Glutamatergic neuron (in vitro differentiated cells): ENCODE results near the gene PPFIA3. TPM values are rescaled to one million over a fixed set of nuclear protein-coding genes. Genes with fewer than 3 reads are reported as not detected.
A peak's percentile ranks its signal among the peaks of the same experiment; 100 is the strongest.

Experiments used
- DNase-seq: peaks from one replicate; pipeline ENCODE4 v3.0.0; 2022
- H3K27ac Mint-ChIP-seq: one replicate; pipeline ENCODE4 v1.8.0; 2020; ENCODE audit warnings: mild to moderate bottlenecking, mixed read lengths, inconsistent platforms; ENCODE audit not compliant: unreplicated experiment
- H3K27me3 Mint-ChIP-seq: one replicate; pipeline ENCODE4 v1.8.0; 2020; ENCODE audit warnings: mild to moderate bottlenecking, moderate library complexity, mixed read lengths, inconsistent platforms; ENCODE audit not compliant: unreplicated experiment
- H3K36me3 Mint-ChIP-seq: one replicate; pipeline ENCODE4 v1.8.0; 2020; ENCODE audit warnings: mild to moderate bottlenecking, mixed read lengths, inconsistent platforms; ENCODE audit not compliant: unreplicated experiment
- H3K4me1 Mint-ChIP-seq: one replicate; pipeline ENCODE4 v1.8.0; 2020; ENCODE audit warnings: mild to moderate bottlenecking, low read depth, mixed read lengths, inconsistent platforms; ENCODE audit not compliant: unreplicated experiment
- H3K4me3 Mint-ChIP-seq: one replicate; pipeline ENCODE4 v1.8.0; 2020; ENCODE audit warnings: mild to moderate bottlenecking, mixed read lengths, inconsistent platforms; ENCODE audit not compliant: unreplicated experiment
- H3K9me3 Mint-ChIP-seq: one replicate; pipeline ENCODE4 v1.8.0; 2020; ENCODE audit warnings: mild to moderate bottlenecking, moderate library complexity, mixed read lengths, inconsistent platforms; ENCODE audit not compliant: unreplicated experiment
- CTCF ChIP-seq: fragments of 200-600 bp; sonication (generic); IDR thresholded peaks from one replicate; pipeline ENCODE4 v1.5.0; 2021; ENCODE audit not compliant: partially characterized antibody, unreplicated experiment
- total RNA-seq: library from RNA; stranded (reverse); fragmentation: NEBNext Ultra II Directional; extraction: Animal tissue kit (Norgen Biotek cat#: 25700); gene quantifications from one replicate; pipeline ENCODE4 v1.2.1, GENCODE V29; 2021; ENCODE audit not compliant: unreplicated experiment

Gene PPFIA3
- total RNA-seq, 1 donor from 2014 or later: 104 TPM

GRCh38 chr19:49094505-49095482, 24.6 kb upstream of the PPFIA3 start:
- H3K27me3 Mint-ChIP-seq: peaks cover 5% of the 10 kb centered on the region
- H3K4me3 Mint-ChIP-seq: peak overlapping the region; percentile 25
- peaks cover 3% of the 10 kb centered on the region for H3K36me3 Mint-ChIP-seq
- no peak for TF ChIP-seq CTCF
- peaks cover 8% of the 10 kb centered on the region for H3K9me3 Mint-ChIP-seq
- DNase-seq: no peak
- H3K27ac Mint-ChIP-seq: peak overlapping the region; percentile 40
- H3K4me1 Mint-ChIP-seq: peaks cover 15% of the 10 kb centered on the region

GRCh38 chr19:49097453-49098288, 21.7 kb upstream of the PPFIA3 start:
- H3K36me3 Mint-ChIP-seq: peaks cover 13% of the 10 kb centered on the region
- peak overlapping the region; percentile 72 for H3K27ac Mint-ChIP-seq
- peaks cover 34% of the 10 kb centered on the region for H3K4me1 Mint-ChIP-seq
- peak; percentile 99 for TF ChIP-seq CTCF
- H3K27me3 Mint-ChIP-seq: peaks cover 11% of the 10 kb centered on the region
- peak overlapping the region; percentile 49 for H3K4me3 Mint-ChIP-seq
- peaks cover 16% of the 10 kb centered on the region for H3K9me3 Mint-ChIP-seq
- DNase-seq: peak; percentile 84

- Mint-ChIP-seq H3K27ac (peak overlapping the region; percentile 17), H3K4me3 (peak overlapping the region; percentile 49)
These were observed 20.5 kb upstream of the PPFIA3 start for GRCh38 chr19:49098795-49099194.

GRCh38 chr19:49101160-49101559, 18.2 kb upstream of the PPFIA3 start:
- TF ChIP-seq CTCF: no peak
- Mint-ChIP-seq H3K9me3 (peaks cover 29% of the 10 kb centered on the region), H3K27me3 (peaks cover 24% of the 10 kb centered on the region), H3K27ac (peak overlapping the region; percentile 95), H3K4me1 (peaks cover 52% of the 10 kb centered on the region), H3K4me3 (peak overlapping the region; percentile 79), H3K36me3 (peaks cover 13% of the 10 kb centered on the region)
- peak; percentile 34 for DNase-seq

More at GRCh38 chr19:49098795-49099194, 20.5 kb upstream of the PPFIA3 start:
- DNase-seq: no peak
- Mint-ChIP-seq H3K4me1 (peaks cover 37% of the 10 kb centered on the region), H3K9me3 (peaks cover 16% of the 10 kb centered on the region), H3K27me3 (peaks cover 11% of the 10 kb centered on the region), H3K36me3 (peaks cover 13% of the 10 kb centered on the region)
- no peak for TF ChIP-seq CTCF
